K562 (cell line): ENCODE results near the gene FREM3. TPM values are rescaled to one million over a fixed set of nuclear protein-coding genes. Genes with fewer than 3 reads are reported as not detected.

Experiments
- ATAC-seq: fragments of 200-7000 bp; cut with Tn5 transposase; 3 replicates; pipeline ENCODE4 v1.9.1; 2020; ENCODE audit warnings: moderate library complexity
- BruUV-seq: library from RNA; stranded (reverse); fragments of 400-500 nt; replicated peaks from 2 replicates; lab custom pipeline; 2021; lab: Mats Ljungman, UMichigan
- CTCF ChIA-PET: fragments of 300-600 bp; formaldehyde crosslinking; extraction: SDS; loops from one replicate; lab custom pipeline; 2021; ENCODE audit warnings: low intra/inter-chr PET ratio; lab: Yijun Ruan, JAX
- POLR2A ChIA-PET: fragments of 300-600, 350-650 bp; sonication (Branson Sonifier 250); formaldehyde crosslinking; extraction: SDS; loops from one replicate; lab custom pipeline; 2021; ENCODE audit warnings: antibody characterized with exemption, inconsistent platforms; lab: Yijun Ruan, JAX
- DNase-seq, 4 experiments: peaks; one replicate each; pipeline versions ENCODE4 v3.0.0 to v3.0.0-alpha.2; 2011 to 2018; ENCODE audit warnings: low spot score in 3 of 4, mixed read lengths in 3 of 4; ENCODE audit errors: extremely low read depth in 1 of 4
- FAIRE-seq: peaks from 2 replicates; lab custom pipeline; 2011; peaks lifted over from hg19 to GRCh38; lab: Jason Lieb, UNC
- H2AFZ ChIP-seq: 2 replicates; pipeline ENCODE4 v1.6.0; 2011; ENCODE audit warnings: low read depth, low read length, control low read depth, inconsistent platforms
- H3K27ac ChIP-seq: fragments of 200-600 bp; 3 replicates; pipeline ENCODE4 v1.8.0; 2011; ENCODE audit warnings: low read depth, mild to moderate bottlenecking, control low read depth, inconsistent platforms, low read length, moderate library complexity, mixed read lengths; ENCODE audit errors: extremely low read depth
- H3K27me3 ChIP-seq, 2 experiments: fragments of 300-600 bp in 1 of 2; 2 replicates in 1 of 2; 3 replicates in 1 of 2; pipeline versions ENCODE4 v1.6.0 to v1.8.0; 2011; ENCODE audit warnings: inconsistent platforms in 2 of 2, low read length in 2 of 2, mild to moderate bottlenecking in 1 of 2, mixed read lengths in 1 of 2, moderate library complexity in 1 of 2; ENCODE audit not compliant: control insufficient read depth in 2 of 2, insufficient read depth in 2 of 2
- H3K36me3 ChIP-seq: fragments of 300-600 bp; 3 replicates; pipeline ENCODE4 v1.8.0; 2011; ENCODE audit warnings: mild to moderate bottlenecking, low read length, inconsistent platforms; ENCODE audit not compliant: control insufficient read depth, insufficient read depth
- H3K4me1 ChIP-seq, 2 experiments: fragments of 200-600 bp in 1 of 2; replicated peaks in 1 of 2; 2 replicates in 1 of 2; 3 replicates in 1 of 2; pipeline versions ENCODE4 v1.5.1 to v1.8.0; 2011; ENCODE audit warnings: inconsistent platforms in 2 of 2, low read length in 2 of 2, mild to moderate bottlenecking in 1 of 2, mixed read lengths in 1 of 2, moderate library complexity in 1 of 2; ENCODE audit not compliant: control insufficient read depth in 2 of 2, insufficient read depth in 2 of 2
- H3K4me2 ChIP-seq: 2 replicates; pipeline ENCODE4 v1.6.1; 2011; ENCODE audit warnings: low read length, control low read depth, inconsistent platforms, mixed read lengths; ENCODE audit not compliant: insufficient read depth
- H3K4me3 ChIP-seq: fragments of 200-600 bp; sonication (generic), shearing (Covaris generic); 2 replicates; pipeline ENCODE4 v1.5.1; 2016; ENCODE audit warnings: control low read depth, inconsistent platforms
- H3K79me2 ChIP-seq: fragments of 200-600 bp; 3 replicates; pipeline ENCODE4 v1.8.0; 2011; ENCODE audit warnings: low read length, inconsistent platforms; ENCODE audit not compliant: control insufficient read depth, insufficient read depth
- H3K9ac ChIP-seq, 2 experiments: 2 replicates each; pipeline versions ENCODE4 v1.6.0 to v1.6.1; 2011; ENCODE audit warnings: low read depth in 2 of 2, low read length in 2 of 2, control low read depth in 1 of 2, inconsistent platforms in 1 of 2, mild to moderate bottlenecking in 1 of 2, mixed read lengths in 1 of 2; ENCODE audit not compliant: insufficient read depth in 1 of 2
- H3K9me1 ChIP-seq: one replicate; pipeline ENCODE4 v1.6.0; 2011; ENCODE audit warnings: inconsistent platforms, mild to moderate bottlenecking, low read length, moderate library complexity; ENCODE audit not compliant: control insufficient read depth, insufficient read depth
- H3K9me3 ChIP-seq: replicated peaks from 2 replicates; pipeline ENCODE4 v1.5.1; 2011; ENCODE audit warnings: low read depth, low read length, inconsistent platforms; ENCODE audit not compliant: control insufficient read depth, insufficient read depth
- H4K20me1 ChIP-seq: replicated peaks from 2 replicates; pipeline ENCODE4 v1.6.1; 2011; ENCODE audit warnings: low read length, inconsistent platforms, mixed read lengths; ENCODE audit not compliant: control insufficient read depth, insufficient read depth
- BDP1 ChIP-seq: IDR thresholded peaks from 3 replicates; pipeline ENCODE4 v1.6.1; 2011; ENCODE audit not compliant: insufficient read length, insufficient read depth
- BRCA1 ChIP-seq, 2 experiments: fragments of 450-650 bp in 1 of 2; sonication (generic) in 1 of 2; formaldehyde crosslinking in 1 of 2; IDR thresholded peaks; 2 replicates each; pipeline versions ENCODE4 v1.5.0 to v1.6.1; 2017 to 2020; ENCODE audit warnings: mild to moderate bottlenecking in 1 of 2, missing genetic modification reagents in 1 of 2
- CBX5 ChIP-seq: IDR thresholded peaks from 2 replicates; pipeline ENCODE4 v1.6.1; 2014; ENCODE audit warnings: low read depth, borderline replicate concordance
- FOXA3 ChIP-seq, 2 experiments: fragments of 450-650 bp in 1 of 2; sonication (generic) in 1 of 2; formaldehyde crosslinking; IDR thresholded peaks in 1 of 2; conservative IDR thresholded peaks in 1 of 2; 2 replicates each; pipeline versions ENCODE4 v1.4.0 to v1.8.0; 2020 to 2022; ENCODE audit warnings: mild to moderate bottlenecking in 2 of 2, missing genetic modification reagents in 1 of 2
- GABPA ChIP-seq: fragments of 200-800 bp; sonication (Bioruptor generic); conservative IDR thresholded peaks from 2 replicates; pipeline ENCODE4 v1.6.1; 2016; ENCODE audit warnings: low read depth, missing genetic modification characterization, missing compliant biosample characterization
- MEIS2 ChIP-seq: fragments of 450-650 bp; IDR thresholded peaks from 2 replicates; pipeline ENCODE4 v1.6.1; 2014; ENCODE audit warnings: mild to moderate bottlenecking; ENCODE audit not compliant: partially characterized antibody
- NFRKB ChIP-seq: fragments of 450-650 bp; IDR thresholded peaks from 2 replicates; pipeline ENCODE4 v1.6.1; 2016; ENCODE audit warnings: low read depth
- SOX6 ChIP-seq: fragments of 450-650 bp; IDR thresholded peaks from 2 replicates; pipeline ENCODE4 v1.6.1; 2014; ENCODE audit warnings: mild to moderate bottlenecking
- TAF7 ChIP-seq: fragments of 450-650 bp; IDR thresholded peaks from 2 replicates; pipeline ENCODE4 v1.6.1; 2016; ENCODE audit warnings: missing genetic modification characterization, missing compliant biosample characterization
- TCF7 ChIP-seq: sonication (generic); IDR thresholded peaks from 2 replicates; pipeline ENCODE4 v1.6.1; 2016; ENCODE audit warnings: antibody characterized with exemption, borderline replicate concordance
- TRIM24 ChIP-seq, 2 experiments: fragments of 450-650 bp; IDR thresholded peaks; 2 replicates each; pipeline ENCODE4 v1.6.1; 2016
- ZFP30 ChIP-seq: fragments of 250-450 bp; sonication (Bioruptor Pico); IDR thresholded peaks from 2 replicates; pipeline ENCODE4 v1.8.0; 2022; ENCODE audit warnings: moderate library complexity, mild to moderate bottlenecking, inconsistent platforms, borderline replicate concordance
- ZNF212 ChIP-seq: fragments of 450-650 bp; formaldehyde crosslinking; IDR thresholded peaks from 2 replicates; pipeline ENCODE4 v1.4.0; 2020; ENCODE audit warnings: mild to moderate bottlenecking
- ZNF668 ChIP-seq: fragments of 250-450 bp; sonication (Bioruptor Pico); IDR thresholded peaks from 2 replicates; pipeline ENCODE4 v1.8.0; 2022; ENCODE audit warnings: mild to moderate bottlenecking, inconsistent platforms
- WGBS: fragments of 100-300 bp; shearing (Covaris generic); methylation state at CpG from one replicate; pipeline ENCODE4 v1.1.6; 2016; ENCODE audit warnings: low coverage, mixed read lengths; ENCODE audit not compliant: insufficient coverage; ENCODE audit errors: missing lambda C conversion rate; 5-methylcytosine and 5-hydroxymethylcytosine counted together
- in situ Hi-C: fragments of 300-500 bp; cut with MboI; formaldehyde crosslinking; loops from 4 replicates; pipeline ENCODE4 v1.15.0; 2018; ENCODE audit warnings: inconsistent platforms, mixed read lengths
- intact Hi-C: fragments of 100-400 bp; cut with micrococcal nuclease; formaldehyde crosslinking; loops from 2 replicates; pipeline ENCODE4 v1.14.2; 2022
- polyA plus RNA-seq, 8 experiments: library from polyadenylated mRNA; depleted of rRNA in 4 of 8; stranded (reverse) in 5 of 8; unstranded in 3 of 8; fragments of >200 nt; fragmentation: Nextera tagmentation in 2 of 8; fragmentation: Illumina TruSeq in 1 of 8; extraction: Ambion mirVana in 2 of 8; extraction: Trizol in 1 of 8; gene quantifications; 2 replicates each; pipeline versions ENCODE4 v1.2.1 to v1.2.3, GENCODE V29; 2011 to 2014; ENCODE audit warnings: inconsistent platforms in 1 of 8, missing spikeins in 1 of 8
- total RNA-seq, 7 experiments: library from RNA; depleted of rRNA in 6 of 7; stranded (reverse); fragments of >200 nt in 6 of 7; fragmentation: Illumina TruSeq in 2 of 7; extraction: Trizol in 2 of 7; gene quantifications; 2 replicates each; pipeline versions ENCODE4 v1.2.1 to v1.2.3, GENCODE V29; 2011 to 2021; ENCODE audit warnings: low replicate concordance in 1 of 7

Gene FREM3
- total and polyA plus RNA-seq, 9 of the 15 experiments (the other 6 are each of a cell fraction or from before 2014, with no cell fraction given), result not detected

DNA sequence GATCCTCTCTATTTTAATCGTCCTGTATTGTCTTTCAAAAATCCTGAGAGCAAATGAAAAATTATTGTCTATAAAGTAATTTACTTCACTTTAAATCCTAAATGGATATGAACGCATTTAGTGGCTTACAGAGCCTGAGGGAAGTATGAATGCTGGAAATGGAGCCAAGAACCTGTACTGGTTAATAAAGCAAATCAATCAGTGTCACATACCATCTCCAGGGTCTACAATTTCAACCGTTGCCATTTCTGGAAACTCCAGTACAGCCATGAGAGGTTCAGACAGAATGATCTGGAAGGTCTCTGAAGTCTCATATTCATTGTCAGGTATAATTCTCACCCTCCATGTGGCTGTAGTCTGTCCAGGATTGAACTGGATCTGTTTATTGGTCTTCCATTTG lies 76.6 kb downstream of the FREM3 start:
- Histone ChIP-seq H3K9ac (no peak overlapping the region), H3K27ac (no peak overlapping the region), H3K9me3 (no peaks in the 10 kb centered on the region), H3K36me3 (no peaks in the 10 kb centered on the region), H2AFZ (no peak overlapping the region), H3K4me3 (no peak overlapping the region), H3K27me3 (no peaks in the 10 kb centered on the region; a peak in 2 of 5 replicates), H3K4me1 (no peaks in the 10 kb centered on the region), H3K9me1 (no peaks in the 10 kb centered on the region), H4K20me1 (no peaks in the 10 kb centered on the region), H3K79me2 (no peaks in the 10 kb centered on the region), H3K4me2 (no peak overlapping the region)
- WGBS, result 0% methylated on average over 3 of the region's 3 CpGs
- no TSS peak for BruUV-seq
- intact Hi-C loops (no loop called here), in situ Hi-C loops (no loop called here)
- ChIA-PET CTCF (no interaction called here), POLR2A (no interaction called here)
- ATAC-seq (no peak), FAIRE-seq (no peak), DNase-seq (no peak)
- TF ChIP-seq BDP1, result no peak
- TF ChIP-seq FOXA3 (CRISPR knock-in tag; conservative IDR thresholded peaks at IDR 0.05 in 1 of 2, IDR thresholded peaks at IDR 0.05 in 1 of 2), result no peak
- TF ChIP-seq ZNF668 (CRISPR knock-in tag), result no peak
- TF ChIP-seq ZNF212, result no peak
- no peak for TF ChIP-seq NFRKB
- TF ChIP-seq TAF7 (tag), result no peak
- no peak for TF ChIP-seq SOX6
- TF ChIP-seq ZFP30 (CRISPR knock-in tag), result no peak
- TF ChIP-seq TRIM24 (IDR thresholded peaks at IDR 0.05), result no peak
- TF ChIP-seq GABPA, result no peak
- TF ChIP-seq CBX5, result no peak
- no peak for TF ChIP-seq TCF7
- no peak for TF ChIP-seq BRCA1 (IDR thresholded peaks at IDR 0.05)
- no peak for TF ChIP-seq BRCA1 (CRISPR knock-in tag; IDR thresholded peaks at IDR 0.05)
- no peak for TF ChIP-seq MEIS2
